GM18502 (cell line): Measurements from ENCODE around the gene SENP6.

Experiments
- ATAC-seq: cut with Tn5 transposase; IDR thresholded peaks from one replicate; pipeline ENCODE4 v1.9.1; 2021; ENCODE audit warnings: mild to moderate bottlenecking; ENCODE audit not compliant: unreplicated experiment, poor library complexity

The SENP6 gene

GRCh38 chr6:75743971-75744370, 142.3 kb downstream of the SENP6 start:
- no peak for ATAC-seq

- ATAC-seq, result no peak
Measured at GRCh38 chr6:75745404-75745803, 143.7 kb downstream of the SENP6 start.

- ATAC-seq, result no peak
Measured at GRCh38 chr6:75746221-75746620, 144.5 kb downstream of the SENP6 start.

- ATAC-seq, result no peak
Measured at GRCh38 chr6:75747152-75747992, 145.7 kb downstream of the SENP6 start.

DNA sequence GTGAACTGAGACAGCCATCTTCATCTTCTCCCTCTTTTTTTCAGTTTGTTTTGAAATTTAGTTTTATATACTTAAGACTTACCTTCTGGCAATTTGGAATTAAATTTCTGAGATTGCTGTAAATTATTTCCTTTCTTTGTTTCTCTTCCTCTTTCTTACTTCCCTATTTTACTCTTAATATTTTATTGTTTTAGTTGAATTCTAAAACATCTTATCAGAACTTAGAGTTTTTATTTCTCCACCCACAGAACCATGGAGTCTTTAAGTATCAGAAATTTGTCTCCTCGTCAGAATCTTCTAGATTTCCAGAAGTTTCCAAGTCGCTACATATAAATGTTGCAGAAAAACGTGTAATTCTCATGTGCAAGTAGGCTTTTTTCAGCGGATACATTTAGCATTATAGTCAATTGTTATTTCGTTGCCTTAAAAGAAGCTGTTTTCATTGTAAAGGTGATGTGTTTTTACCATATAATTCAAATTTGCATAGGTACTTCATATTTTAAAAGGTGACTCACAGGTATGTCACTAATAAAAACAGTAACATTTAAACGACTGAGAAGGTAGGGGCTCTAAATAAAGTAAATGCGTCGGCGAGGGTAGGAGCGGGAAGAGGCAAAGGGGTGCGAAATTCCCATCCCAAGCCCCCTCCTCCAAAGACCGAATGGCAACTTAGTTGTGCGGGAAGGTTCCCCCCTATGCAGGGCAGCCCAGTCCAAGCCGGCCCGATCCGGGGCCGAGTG, 146.5 kb downstream of the SENP6 start:
- ATAC-seq, result peak; percentile 6

DNA sequence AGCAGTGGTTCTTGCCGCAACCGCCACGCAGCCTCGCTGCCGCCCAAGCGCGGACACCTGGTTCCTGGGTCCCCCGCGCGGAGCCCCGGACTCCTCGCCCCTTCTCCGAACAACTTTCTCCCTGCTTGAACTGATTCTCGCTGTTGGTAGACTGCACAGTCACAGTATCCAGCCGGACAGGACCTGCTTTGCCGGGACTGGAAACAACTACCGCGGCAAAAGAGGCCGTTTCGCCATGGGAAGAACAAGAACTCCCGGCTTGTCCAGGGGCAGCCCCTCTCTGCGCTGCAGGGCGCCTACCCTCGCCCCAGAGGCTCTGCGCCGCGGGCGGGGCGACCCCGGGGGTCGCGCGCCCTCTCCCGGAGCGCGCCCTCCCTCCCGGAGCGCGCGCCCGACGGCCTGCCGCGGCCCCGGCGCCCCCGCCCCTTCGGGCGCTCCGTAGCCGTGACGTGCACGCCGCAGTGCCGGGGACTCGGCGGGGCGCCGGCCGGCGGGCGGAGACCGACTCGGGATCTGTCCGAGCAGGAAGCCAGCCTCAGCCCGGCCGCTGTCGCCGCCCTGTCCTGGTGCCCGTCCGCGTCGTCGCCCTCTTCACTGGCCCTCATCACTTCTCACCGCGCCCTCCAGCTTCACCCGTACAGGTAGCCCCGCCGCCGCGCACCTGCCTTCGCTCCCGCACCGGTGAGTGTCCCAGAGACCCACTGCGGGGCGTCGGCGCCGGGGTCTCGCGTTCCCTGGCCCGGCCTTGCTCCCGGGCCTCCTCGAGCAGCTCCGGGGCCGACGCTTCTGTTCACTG, 147.3 kb downstream of the SENP6 start, which contains the start of gene MYO6:
Gene MYO6 (plus strand): TSS at position 497 of the 796 bp plus-strand sequence. CDS start 68,309 bp downstream, outside the sequence.
- peak; percentile 81 for ATAC-seq

DNA sequence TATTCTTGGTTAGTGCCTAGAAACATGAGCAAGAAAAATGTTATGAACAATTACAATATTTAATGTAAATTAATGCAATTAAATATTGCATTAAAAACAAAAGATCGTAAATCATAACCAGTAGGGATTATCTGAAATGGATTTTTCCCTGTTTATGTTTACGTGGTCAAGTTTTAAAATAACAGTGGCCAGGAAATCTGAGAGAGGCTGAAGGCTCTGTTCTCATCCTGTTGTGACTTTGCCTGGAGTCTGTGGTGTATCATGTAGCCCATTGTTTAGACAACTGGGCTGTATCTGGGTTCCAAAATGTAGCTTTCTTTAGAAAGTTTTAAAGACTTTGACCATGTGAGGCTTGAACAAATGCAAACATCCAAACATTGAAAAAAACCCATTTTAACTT, 149.8 kb downstream of the SENP6 start:
- ATAC-seq, result no peak

- no peak for ATAC-seq
Measured at GRCh38 chr6:75752365-75752764, 150.7 kb downstream of the SENP6 start.

- no peak for ATAC-seq
Measured at GRCh38 chr6:75755704-75756103, 154.0 kb downstream of the SENP6 start.

GRCh38 chr6:75757295-75757694, 155.6 kb downstream of the SENP6 start:
- ATAC-seq, result no peak

GRCh38 chr6:75758061-75758460, 156.4 kb downstream of the SENP6 start:
- ATAC-seq, result no peak

DNA sequence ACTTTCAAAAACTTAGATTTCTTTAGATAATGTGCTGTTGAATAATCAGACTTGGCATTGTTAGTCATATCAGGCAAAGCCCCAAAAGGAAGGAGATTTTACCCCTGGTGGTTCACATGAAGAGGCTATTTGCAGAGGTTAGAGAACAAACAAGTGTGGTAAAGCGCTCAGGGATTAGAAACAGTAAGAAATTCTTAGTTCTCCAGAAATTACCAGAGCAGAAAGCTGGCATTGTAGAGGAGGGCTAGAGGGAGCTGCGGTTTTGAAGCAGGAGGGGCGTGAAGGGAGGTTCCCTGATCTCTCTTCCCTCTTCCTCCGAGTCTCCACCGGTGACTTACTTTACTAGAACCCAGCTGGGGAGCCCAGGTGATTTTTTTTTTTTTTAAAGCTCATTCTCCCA, 157.5 kb downstream of the SENP6 start:
- ATAC-seq, result no peak

GRCh38 chr6:75760320-75760719, 158.6 kb downstream of the SENP6 start:
- ATAC-seq, result no peak

DNA sequence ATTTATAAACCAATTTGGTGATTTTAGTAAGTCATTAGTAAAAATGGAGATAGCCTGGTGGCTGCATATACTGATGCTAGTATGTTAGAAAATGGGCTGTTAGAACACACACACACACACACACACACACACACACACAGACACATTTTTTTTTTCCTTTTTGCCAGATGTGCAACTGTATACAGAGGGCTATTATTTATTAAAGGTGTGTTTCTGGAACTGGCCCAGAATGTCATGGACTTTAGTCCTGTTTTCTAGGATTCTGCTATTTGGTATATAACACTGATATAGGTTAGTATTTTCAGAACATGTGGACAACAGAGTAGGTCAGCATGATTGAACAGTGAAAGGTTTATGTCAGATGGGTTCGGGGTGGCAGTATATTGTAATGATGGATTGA, 159.8 kb downstream of the SENP6 start:
- no peak for ATAC-seq

GRCh38 chr6:75762063-75762462, 160.4 kb downstream of the SENP6 start:
- ATAC-seq, result no peak

DNA sequence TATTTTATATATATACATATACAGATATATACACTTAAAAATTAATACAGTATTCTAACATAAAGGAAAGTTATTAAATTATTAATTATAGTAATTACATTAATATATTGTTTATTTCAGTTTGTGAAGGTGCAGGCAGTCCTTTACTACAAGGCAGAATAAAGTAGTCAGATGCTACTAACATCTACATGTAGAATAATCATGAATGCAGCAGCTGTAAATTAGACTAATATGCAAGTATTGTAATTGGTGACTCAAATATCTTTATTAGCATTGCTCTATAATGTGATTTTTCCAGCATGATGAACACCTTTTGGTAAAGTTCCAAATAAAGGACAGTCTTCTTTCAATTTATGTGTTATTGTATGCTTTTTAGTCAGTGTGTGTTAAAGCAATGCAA, 164.7 kb downstream of the SENP6 start:
- no peak for ATAC-seq
